ENCODE measurements around the gene U2AF2. TPM values are rescaled to one million over a fixed set of nuclear protein-coding genes. Genes with fewer than 3 reads are reported as not detected.
"Not testable (repeated sequence)": the region's sequence is repeated elsewhere in the genome, so short reads cannot be mapped to it uniquely, and the experiment has no call there.

U2AF2 gene
- total RNA-seq, 1 donor from 2014 or later, result 195 TPM

DNA sequence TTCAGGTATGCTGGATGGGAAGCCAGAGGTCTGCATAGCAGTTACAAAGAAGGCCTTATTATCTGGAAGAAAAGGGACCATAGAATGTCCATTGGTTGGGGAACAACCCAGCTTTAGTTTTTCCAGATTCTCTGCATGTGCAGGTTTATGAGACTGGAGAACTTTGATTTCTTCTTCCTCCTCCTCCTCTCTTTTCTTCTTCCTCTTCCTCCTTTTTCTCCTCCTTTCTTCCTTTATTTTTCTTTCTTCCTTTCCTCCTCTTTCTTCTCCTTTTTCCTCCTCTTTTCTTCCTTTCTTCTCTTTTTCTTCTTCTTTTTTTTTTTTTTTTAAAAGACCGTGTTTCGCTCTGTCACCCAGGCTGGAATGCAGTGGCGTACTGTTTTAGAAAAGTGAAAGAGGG lies 51.1 kb downstream of the U2AF2 start:
- DNase-seq (ENCODE audit: low spot score), result no peak

DNA sequence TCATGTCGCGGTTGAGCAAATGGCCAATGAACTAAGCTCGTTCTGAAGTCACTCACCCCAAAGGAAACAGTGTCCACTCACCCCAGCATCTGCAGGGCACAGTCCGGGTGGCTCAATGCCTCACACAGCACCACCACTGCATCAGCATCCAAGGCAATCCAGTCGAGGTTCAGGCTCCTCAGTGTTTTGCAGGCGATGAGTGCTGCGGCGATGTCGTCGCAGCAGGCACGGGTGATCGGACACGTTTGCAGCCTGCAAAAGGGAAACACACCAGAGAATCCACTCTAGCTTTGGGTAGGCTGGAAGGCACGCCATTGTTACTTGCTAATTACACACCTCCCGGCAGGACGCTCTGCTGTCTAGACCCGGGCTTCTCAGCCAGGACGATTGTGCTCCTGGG lies 56.9 kb downstream of the U2AF2 start:
- DNase-seq (ENCODE audit: low spot score), result no peak

DNA sequence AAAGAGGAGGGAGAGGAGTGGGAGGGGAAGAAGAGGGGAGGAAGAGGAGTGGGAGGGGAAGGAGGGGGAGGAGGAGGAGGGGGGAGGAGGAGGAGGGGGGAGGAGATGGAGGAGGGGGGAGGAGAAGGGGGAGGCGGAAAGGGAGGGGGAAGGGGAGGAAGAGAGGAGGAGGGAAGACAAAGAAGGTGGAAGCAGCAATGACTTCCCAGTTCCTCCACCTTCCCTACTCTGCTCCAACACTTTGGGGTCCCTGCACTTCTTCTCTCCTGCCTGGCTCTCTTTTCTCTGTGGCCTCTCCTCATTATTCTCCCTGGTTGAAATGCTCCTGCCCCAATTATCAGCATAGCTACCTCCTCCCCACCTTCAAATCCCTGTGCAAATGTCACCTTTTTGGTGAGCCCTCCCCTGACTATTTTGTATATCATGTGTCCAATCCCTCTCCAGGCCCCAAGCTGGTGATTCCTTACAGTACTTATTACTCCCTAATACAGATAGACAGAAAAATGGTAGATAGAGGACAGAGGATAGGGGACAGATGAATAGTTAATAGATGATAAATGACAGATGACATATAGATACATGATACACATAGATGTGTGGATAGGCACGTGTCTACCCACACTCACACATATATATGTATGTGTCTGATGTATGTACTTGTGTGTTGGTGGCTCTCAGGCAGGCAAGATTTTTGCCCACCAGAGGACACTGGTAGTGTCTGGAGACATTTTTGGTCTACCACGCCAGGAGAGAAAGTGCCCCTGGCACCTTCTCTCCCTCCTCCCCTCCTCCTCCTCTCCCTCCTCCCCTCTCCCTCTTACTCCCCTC lies 58.2 kb downstream of the U2AF2 start:
- DNase-seq (ENCODE audit: low spot score), result no peak

DNA sequence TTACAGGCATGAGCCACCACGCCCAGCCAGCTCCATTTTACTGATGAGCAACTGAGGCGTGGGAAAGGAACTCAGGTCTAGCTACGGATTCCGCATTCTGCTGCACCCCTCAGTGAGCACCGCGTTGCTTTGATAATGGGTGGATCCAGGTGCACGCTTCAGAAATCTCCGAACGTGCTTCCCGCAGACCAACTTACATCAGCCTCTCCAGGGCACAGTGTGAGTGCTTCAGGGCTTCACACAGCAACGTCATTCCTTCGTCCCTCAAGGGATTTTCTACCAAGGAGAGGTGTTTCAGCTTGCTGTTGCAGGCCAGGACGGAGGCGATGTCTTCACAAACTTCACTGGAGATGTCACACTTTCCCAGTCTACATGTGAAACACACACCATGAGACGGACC lies 61.7 kb downstream of the U2AF2 start:
- no peak for DNase-seq (ENCODE audit: low spot score)

DNA sequence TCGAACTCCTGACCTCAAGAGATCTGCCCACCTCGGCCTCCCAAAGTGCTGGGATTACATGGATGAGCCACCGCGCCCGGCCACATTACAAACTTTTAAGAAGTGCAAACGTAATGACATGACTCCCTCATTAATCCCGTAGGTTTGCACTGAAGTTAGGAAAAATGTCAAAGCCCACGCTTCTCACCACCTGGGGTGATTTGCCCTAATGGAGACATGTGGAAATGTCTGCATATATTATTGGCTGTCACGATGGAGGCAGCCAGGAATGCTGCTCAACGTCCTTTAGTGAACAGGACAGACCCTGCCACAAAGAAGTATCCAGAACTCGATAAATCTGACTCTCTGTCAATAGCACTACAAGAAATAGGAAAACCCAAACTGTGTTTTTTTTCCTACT lies 62.4 kb downstream of the U2AF2 start:
- DNase-seq (ENCODE audit: low spot score), result no peak

DNA sequence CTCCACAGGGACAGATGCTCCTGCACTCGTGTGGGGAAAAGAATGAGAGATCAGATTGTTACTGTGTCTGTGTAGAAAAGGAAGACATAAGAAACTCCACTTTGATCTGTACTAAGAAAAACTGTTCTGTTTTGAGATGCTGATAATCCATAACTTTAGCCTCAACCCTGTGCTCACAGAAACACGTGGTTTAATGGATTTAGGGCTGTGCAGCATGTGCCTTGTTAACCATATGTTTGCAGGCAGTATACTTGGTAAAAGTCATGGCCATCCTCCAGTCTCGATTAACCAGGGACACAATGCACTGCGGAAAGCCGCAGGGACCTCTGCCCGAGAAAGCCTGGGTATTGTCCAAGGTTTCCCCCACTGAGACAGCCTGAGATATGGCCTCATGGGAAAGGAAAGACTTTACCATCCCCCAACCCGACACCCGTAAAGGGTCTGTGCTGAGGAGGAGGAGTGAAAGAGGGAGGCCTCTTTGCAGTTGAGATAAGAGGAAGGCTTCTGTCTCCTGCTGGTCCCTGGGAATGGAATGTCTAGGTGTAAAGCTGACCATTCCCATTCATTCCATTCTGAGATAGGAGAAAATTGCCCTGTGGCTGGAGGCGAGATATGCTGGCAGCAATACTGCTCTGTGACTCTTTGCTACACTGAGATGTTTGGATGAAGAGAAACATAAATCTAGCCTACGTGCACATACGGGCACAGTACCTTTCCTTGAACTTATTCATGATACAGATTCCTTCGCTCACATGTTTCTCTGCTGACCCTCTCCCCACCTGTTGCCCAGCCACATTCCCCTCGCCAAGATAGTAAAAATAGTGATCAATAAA lies 63.3 kb downstream of the U2AF2 start:
- not testable (repeated sequence) for DNase-seq (ENCODE audit: low spot score)

DNA sequence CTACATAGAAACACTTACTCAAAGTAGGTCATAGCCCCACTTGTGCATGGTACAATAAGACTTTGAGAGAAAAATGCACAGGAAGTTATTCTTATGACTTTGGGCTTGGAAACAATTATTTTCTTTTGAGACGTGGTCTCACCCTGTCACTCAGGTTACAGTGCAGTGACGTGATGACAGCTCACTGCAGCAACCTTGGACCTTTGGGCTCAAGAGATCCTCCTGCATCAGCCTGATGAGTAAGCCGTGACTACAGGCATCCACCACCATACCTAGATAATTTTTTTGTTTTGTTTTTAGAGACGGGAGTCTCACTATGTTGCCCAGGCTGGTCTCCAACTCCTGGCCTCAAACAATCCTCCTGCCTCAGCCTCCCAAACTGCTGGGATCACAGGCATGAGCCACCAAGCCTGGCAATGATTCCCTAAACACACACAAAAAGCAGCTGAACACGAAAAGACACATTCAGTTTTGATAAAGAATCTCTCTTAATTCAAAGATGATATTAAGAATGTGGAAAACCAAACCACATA lies 65.4 kb downstream of the U2AF2 start:
- DNase-seq (ENCODE audit: low spot score), result no peak

DNA sequence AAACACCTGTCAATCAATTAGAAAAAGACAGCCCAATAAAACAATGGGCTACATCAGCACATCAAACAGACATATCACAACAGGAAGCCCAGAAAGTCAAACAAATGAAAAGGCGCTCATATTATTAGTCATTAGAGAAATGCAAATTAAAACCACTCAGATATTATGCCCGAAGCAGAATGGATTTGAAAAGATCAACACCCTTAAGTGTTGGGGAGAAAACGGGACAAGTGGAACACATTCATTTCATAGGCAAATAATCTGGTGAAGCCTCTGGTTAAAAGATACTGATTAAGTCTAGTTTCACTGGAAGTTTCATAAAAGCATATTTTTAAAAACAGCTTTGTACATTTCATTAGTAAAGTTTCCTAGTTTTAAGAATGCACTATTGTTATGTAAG lies 66.0 kb downstream of the U2AF2 start:
- DNase-seq (ENCODE audit: low spot score), result no peak

DNA sequence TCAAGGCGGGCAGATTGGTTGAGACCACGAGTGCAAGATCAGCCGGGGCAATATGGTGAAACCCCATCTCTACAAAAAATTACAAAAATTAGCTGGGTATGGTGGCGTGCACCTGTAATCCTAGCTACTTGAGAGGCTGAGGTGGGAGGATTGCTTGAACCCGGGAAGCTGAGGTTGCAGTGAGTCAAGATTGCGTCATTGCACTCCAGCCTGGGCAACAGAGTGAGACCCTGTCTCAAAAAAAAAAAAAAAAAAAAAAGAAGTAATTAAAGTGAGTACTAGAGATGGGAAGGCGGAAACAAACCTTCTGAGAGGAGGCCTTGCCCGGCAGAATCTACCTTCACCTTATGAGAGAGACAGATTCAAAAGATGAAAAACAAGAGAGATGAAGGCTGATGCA lies 68.7 kb downstream of the U2AF2 start:
- DNase-seq (ENCODE audit: low spot score), result no peak

Other genes starting within 250 kb of the U2AF2 start
- 31.9 TPM for gene UBE2S, start 247.2 kb upstream of the U2AF2 start, total RNA-seq
- gene SHISA7, start 211.7 kb upstream of the U2AF2 start, total RNA-seq, result not detected
- 48.4 TPM for gene ISOC2, start 193.4 kb upstream of the U2AF2 start, total RNA-seq
- gene C19orf85, start 190.3 kb upstream of the U2AF2 start, total RNA-seq, result not detected
- 7.4 TPM for gene ZNF628, start 178.4 kb upstream of the U2AF2 start, total RNA-seq
- gene NAT14, start 169.8 kb upstream of the U2AF2 start, total RNA-seq, result 14.2 TPM
- 15.2 TPM for gene SSC5D, start 166.6 kb upstream of the U2AF2 start, total RNA-seq
- gene SBK2, start 117.9 kb upstream of the U2AF2 start, total RNA-seq, result not detected
- gene SBK3, start 109.5 kb upstream of the U2AF2 start, total RNA-seq, result 0.39 TPM
- 14.0 TPM for gene ZNF579, start 74.2 kb upstream of the U2AF2 start, total RNA-seq
- 18.4 TPM for gene FIZ1, start 55.5 kb upstream of the U2AF2 start, total RNA-seq
- gene ZNF524, start 54.7 kb upstream of the U2AF2 start, total RNA-seq, result 13.0 TPM
- 13.6 TPM for gene ZNF865, start 49.4 kb upstream of the U2AF2 start, total RNA-seq
- gene ZNF784, start 30.5 kb upstream of the U2AF2 start, total RNA-seq, result 9.5 TPM
- gene ZNF580, start 14.0 kb upstream of the U2AF2 start, total RNA-seq, result 56.5 TPM
- 22.7 TPM for gene ZNF581, start 11.4 kb upstream of the U2AF2 start, total RNA-seq
- 12.3 TPM for gene CCDC106, start 6.8 kb upstream of the U2AF2 start, total RNA-seq
- gene EPN1, start 20.2 kb downstream of the U2AF2 start, total RNA-seq, result 78.5 TPM
- gene NLRP9, start 83.4 kb downstream of the U2AF2 start, total RNA-seq, result not detected
- gene RFPL4A, start 104.1 kb downstream of the U2AF2 start, total RNA-seq, result not detected
- not detected for gene RFPL4AL1, start 114.1 kb downstream of the U2AF2 start, total RNA-seq
- not detected for gene NLRP11, start 177.0 kb downstream of the U2AF2 start, total RNA-seq
- gene NLRP4, start 181.5 kb downstream of the U2AF2 start, total RNA-seq, result not detected

All from ureter (tissue), 1 donor.